H1 (cell line): ENCODE measurements around the gene HTR3B. TPM values are rescaled to one million over a fixed set of nuclear protein-coding genes. Genes with fewer than 3 reads are reported as not detected.

Source experiments
- CTCF ChIA-PET: fragments of 300-600 bp; sonication (Branson Sonifier 250); formaldehyde crosslinking; loops from one replicate; lab custom pipeline; 2021; ENCODE audit not compliant: partially characterized antibody; lab: Charles Lee
- POLR2A ChIA-PET: fragments of 300-600 bp; sonication (Branson Sonifier 250); formaldehyde crosslinking; loops from one replicate; lab custom pipeline; 2021; ENCODE audit warnings: inconsistent platforms; ENCODE audit not compliant: partially characterized antibody; lab: Charles Lee
- DNase-seq, 2 experiments: peaks; one replicate each; pipeline versions ENCODE4 v3.0.0 to v3.0.0-alpha.2; 2010 to 2022; ENCODE audit warnings: low spot score in 2 of 2, low read depth in 1 of 2, mixed read lengths in 1 of 2
- FAIRE-seq: peaks from 2 replicates; lab custom pipeline; 2011; peaks lifted over from hg19 to GRCh38; lab: Jason Lieb, UNC
- H2AFZ ChIP-seq: 2 replicates; pipeline ENCODE4 v1.8.1; 2012; ENCODE audit warnings: low read length, inconsistent platforms
- H2AK5ac ChIP-seq: 2 replicates; pipeline ENCODE4 v1.6.1; 2013; ENCODE audit warnings: low read depth, low read length
- H2BK120ac ChIP-seq: replicated peaks from 2 replicates; pipeline ENCODE3; 2013; ENCODE audit warnings: low read depth, low read length, inconsistent platforms
- H2BK12ac ChIP-seq: 2 replicates; pipeline ENCODE4 v1.6.1; 2013; ENCODE audit warnings: low read depth, low read length
- H2BK15ac ChIP-seq: 2 replicates; pipeline ENCODE4 v1.6.1; 2013; ENCODE audit warnings: low read length
- H2BK20ac ChIP-seq: 2 replicates; pipeline ENCODE4 v1.6.1; 2013; ENCODE audit warnings: low read length
- H2BK5ac ChIP-seq: 2 replicates; pipeline ENCODE4 v1.6.1; 2013; ENCODE audit warnings: low read depth, low read length
- H3K14ac ChIP-seq: 2 replicates; pipeline ENCODE4 v1.6.1; 2013; ENCODE audit warnings: inconsistent platforms; ENCODE audit not compliant: insufficient read length
- H3K18ac ChIP-seq: 2 replicates; pipeline ENCODE4 v1.6.1; 2013; ENCODE audit warnings: low read length; ENCODE audit errors: extremely low read depth
- H3K23ac ChIP-seq: 2 replicates; pipeline ENCODE4 v1.6.1; 2013; ENCODE audit warnings: inconsistent platforms; ENCODE audit not compliant: insufficient read length
- H3K23me2 ChIP-seq: 2 replicates; pipeline ENCODE4 v1.6.1; 2013; ENCODE audit warnings: low read depth, low read length
- H3K27ac ChIP-seq: 2 replicates; pipeline ENCODE4 v1.6.1; 2011; ENCODE audit warnings: low read depth, low read length, inconsistent platforms
- H3K27me3 ChIP-seq, 4 experiments: replicated peaks in 1 of 4; 1 replicate in 1 of 4; 2 replicates in 3 of 4; pipeline versions ENCODE4 v1.6.1 to v1.8.1; 2011 to 2013; ENCODE audit warnings: low read length in 3 of 4, mild to moderate bottlenecking in 3 of 4, inconsistent platforms in 2 of 4, mixed read lengths in 2 of 4, moderate library complexity in 1 of 4; ENCODE audit not compliant: control insufficient read depth in 3 of 4, insufficient read depth in 3 of 4; ENCODE audit errors: extremely low read depth in 1 of 4
- H3K36me3 ChIP-seq, 4 experiments: 2 replicates each; pipeline versions ENCODE4 v1.6.1 to v1.8.1; 2011 to 2013; ENCODE audit warnings: mild to moderate bottlenecking in 4 of 4, low read length in 3 of 4, moderate library complexity in 2 of 4, control low read depth in 1 of 4, inconsistent platforms in 1 of 4; ENCODE audit not compliant: insufficient read depth in 4 of 4, control insufficient read depth in 2 of 4
- H3K4ac ChIP-seq: replicated peaks from 2 replicates; pipeline ENCODE3; 2013; ENCODE audit warnings: low read length, low read depth, mixed read lengths, inconsistent platforms; ENCODE audit not compliant: insufficient read length
- H3K4me1 ChIP-seq, 4 experiments: replicated peaks in 1 of 4; 1 replicate in 1 of 4; 2 replicates in 3 of 4; pipeline versions ENCODE4 v1.6.1 to v1.8.1; 2011 to 2013; ENCODE audit warnings: low read length in 3 of 4, inconsistent platforms in 2 of 4, mixed read lengths in 1 of 4; ENCODE audit not compliant: insufficient read depth in 4 of 4, control insufficient read depth in 3 of 4
- H3K4me2 ChIP-seq, 2 experiments: 2 replicates each; pipeline versions ENCODE4 v1.6.1 to v1.8.1; 2011 to 2013; ENCODE audit warnings: low read depth in 2 of 2, low read length in 2 of 2, control low read depth in 1 of 2, inconsistent platforms in 1 of 2, mild to moderate bottlenecking in 1 of 2; ENCODE audit not compliant: insufficient read depth in 1 of 2
- H3K4me3 ChIP-seq, 4 experiments: fragments of 200-600, 300-600 bp in 1 of 4; sonication (generic), shearing (Covaris generic), sonication (Bioruptor Twin) in 1 of 4; 2 replicates each; pipeline versions ENCODE4 v1.5.1 to v1.8.1; 2011 to 2016; ENCODE audit warnings: low read length in 4 of 4, low read depth in 3 of 4, control low read depth in 2 of 4, inconsistent platforms in 2 of 4, mild to moderate bottlenecking in 2 of 4, mixed read lengths in 1 of 4, moderate library complexity in 1 of 4; ENCODE audit not compliant: insufficient read depth in 2 of 4; ENCODE audit errors: extremely low read depth in 1 of 4
- H3K56ac ChIP-seq: replicated peaks from 2 replicates; pipeline ENCODE3; 2013; ENCODE audit warnings: low read depth, mild to moderate bottlenecking, mixed read lengths, low read length, inconsistent platforms; ENCODE audit not compliant: insufficient read length
- H3K79me1 ChIP-seq: 2 replicates; pipeline ENCODE4 v1.6.1; 2013; ENCODE audit warnings: low read depth, low read length, control low read depth
- H3K79me2 ChIP-seq, 2 experiments: 2 replicates each; pipeline versions ENCODE4 v1.6.1 to v1.8.1; 2012 to 2013; ENCODE audit warnings: low read length in 2 of 2, mild to moderate bottlenecking in 2 of 2, inconsistent platforms in 1 of 2; ENCODE audit not compliant: insufficient read depth in 2 of 2, control insufficient read depth in 1 of 2
- H3K9ac ChIP-seq, 4 experiments: replicated peaks in 1 of 4; 1 replicate in 1 of 4; 2 replicates in 3 of 4; pipeline versions ENCODE4 v1.6.1 to v1.8.1; 2011 to 2013; ENCODE audit warnings: low read depth in 3 of 4, low read length in 3 of 4, control low read depth in 2 of 4, mild to moderate bottlenecking in 2 of 4, moderate library complexity in 2 of 4, inconsistent platforms in 1 of 4; ENCODE audit errors: extremely low read depth in 1 of 4
- H3K9me3 ChIP-seq, 2 experiments: 2 replicates each; pipeline versions ENCODE4 v1.6.1 to v1.8.1; 2012 to 2013; ENCODE audit warnings: mild to moderate bottlenecking in 2 of 2, moderate library complexity in 2 of 2, control low read depth in 1 of 2, inconsistent platforms in 1 of 2, low read depth in 1 of 2, low read length in 1 of 2, mixed read lengths in 1 of 2; ENCODE audit not compliant: insufficient read depth in 2 of 2
- H4K20me1 ChIP-seq, 2 experiments: replicated peaks in 1 of 2; 2 replicates each; pipeline versions ENCODE3 to v1.8.1; 2011 to 2013; ENCODE audit warnings: inconsistent platforms in 2 of 2, low read length in 2 of 2, mild to moderate bottlenecking in 1 of 2; ENCODE audit not compliant: insufficient read depth in 2 of 2, control insufficient read depth in 1 of 2
- H4K5ac ChIP-seq: 2 replicates; pipeline ENCODE4 v1.6.1; 2013; ENCODE audit warnings: low read length, low read depth, mixed read lengths, inconsistent platforms; ENCODE audit not compliant: insufficient read length
- H4K8ac ChIP-seq: 2 replicates; pipeline ENCODE4 v1.8.0; 2013; ENCODE audit warnings: mild to moderate bottlenecking, moderate library complexity, low read length, inconsistent platforms; ENCODE audit not compliant: insufficient read depth; ENCODE audit errors: extremely low read depth
- H4K91ac ChIP-seq: replicated peaks from 2 replicates; pipeline ENCODE3; 2013; ENCODE audit warnings: low read length, mixed read lengths, inconsistent platforms; ENCODE audit not compliant: insufficient read length
- ATF3 ChIP-seq: IDR thresholded peaks from 2 replicates; pipeline ENCODE4 v1.6.1; 2011; ENCODE audit warnings: low read depth, mild to moderate bottlenecking, low read length; ENCODE audit not compliant: insufficient read depth
- CHD2 ChIP-seq: IDR thresholded peaks from 2 replicates; pipeline ENCODE4 v1.6.1; 2012; ENCODE audit warnings: low read length, improper control_type of control experiment
- CTCF ChIP-seq, 3 experiments: IDR thresholded peaks; 1 replicate in 2 of 3; 2 replicates in 1 of 3; pipeline versions ENCODE4 v1.5.1 to v1.6.1; 2011; ENCODE audit warnings: low read length in 3 of 3, mild to moderate bottlenecking in 3 of 3, inconsistent platforms in 2 of 3, low read depth in 1 of 3, moderate library complexity in 1 of 3; ENCODE audit not compliant: insufficient read depth in 1 of 3; ENCODE audit errors: control extremely low read depth in 1 of 3
- GTF2F1 ChIP-seq: IDR thresholded peaks from 2 replicates; pipeline ENCODE4 v1.6.1; 2012; ENCODE audit warnings: low read depth, low read length, improper control_type of control experiment, borderline replicate concordance
- JUND ChIP-seq: IDR thresholded peaks from 2 replicates; pipeline ENCODE4 v1.6.1; 2011; ENCODE audit warnings: mild to moderate bottlenecking, improper control_type of control experiment, low read length
- MAFK ChIP-seq: IDR thresholded peaks from 2 replicates; pipeline ENCODE4 v1.6.1; 2012; ENCODE audit warnings: low read depth, mild to moderate bottlenecking, improper control_type of control experiment, low read length
- SAP30 ChIP-seq: fragments of 300-600 bp; sonication (generic); IDR thresholded peaks from 2 replicates; pipeline ENCODE4 v1.7.1; 2012; ENCODE audit warnings: low read length, moderate library complexity, mild to moderate bottlenecking, inconsistent platforms; ENCODE audit not compliant: insufficient read depth, insufficient replicate concordance
- USF2 ChIP-seq: IDR thresholded peaks from 2 replicates; pipeline ENCODE4 v1.6.1; 2011; ENCODE audit warnings: low read length, improper control_type of control experiment
- WGBS, 2 experiments: shearing (Covaris generic) in 1 of 2; methylation state at CpG; one replicate each; pipeline versions ENCODE4 v1.1.6 to v1.1.7; 2013 to 2015; ENCODE audit warnings: low lambda C conversion rate in 2 of 2, mixed read lengths in 2 of 2, inconsistent platforms in 1 of 2, low coverage in 1 of 2, missing lambda C conversion rate in 1 of 2; ENCODE audit not compliant: insufficient replicate concordance in 2 of 2, insufficient coverage in 1 of 2, insufficient read length in 1 of 2; ENCODE audit errors: extremely low coverage in 1 of 2, missing lambda C conversion rate in 1 of 2; 5-methylcytosine and 5-hydroxymethylcytosine counted together
- polyA plus RNA-seq, 7 experiments: library from polyadenylated mRNA; depleted of rRNA in 3 of 7; stranded (reverse) in 5 of 7; unstranded in 2 of 7; fragments of >200 nt in 5 of 7; fragments of 200-250 nt in 2 of 7; gene quantifications; 1 replicate in 5 of 7; 2 replicates in 1 of 7; 4 replicates in 1 of 7; pipeline versions ENCODE4 v1.2.1 to v1.2.3, GENCODE V29; 2011 to 2013; ENCODE audit warnings: missing spikeins in 2 of 7, mixed read lengths in 2 of 7
- total RNA-seq: library from RNA; stranded (reverse); fragmentation: NEBNext Ultra II Directional; extraction: Animal tissue kit (Norgen Biotek cat#: 25700); gene quantifications from 2 replicates; pipeline ENCODE4 v1.2.1, GENCODE V29; 2021

Gene HTR3B
- total and polyA plus RNA-seq, 2 of the 8 experiments (the other 6 are each of a cell fraction or from before 2014, with no cell fraction given), result not detected

DNA sequence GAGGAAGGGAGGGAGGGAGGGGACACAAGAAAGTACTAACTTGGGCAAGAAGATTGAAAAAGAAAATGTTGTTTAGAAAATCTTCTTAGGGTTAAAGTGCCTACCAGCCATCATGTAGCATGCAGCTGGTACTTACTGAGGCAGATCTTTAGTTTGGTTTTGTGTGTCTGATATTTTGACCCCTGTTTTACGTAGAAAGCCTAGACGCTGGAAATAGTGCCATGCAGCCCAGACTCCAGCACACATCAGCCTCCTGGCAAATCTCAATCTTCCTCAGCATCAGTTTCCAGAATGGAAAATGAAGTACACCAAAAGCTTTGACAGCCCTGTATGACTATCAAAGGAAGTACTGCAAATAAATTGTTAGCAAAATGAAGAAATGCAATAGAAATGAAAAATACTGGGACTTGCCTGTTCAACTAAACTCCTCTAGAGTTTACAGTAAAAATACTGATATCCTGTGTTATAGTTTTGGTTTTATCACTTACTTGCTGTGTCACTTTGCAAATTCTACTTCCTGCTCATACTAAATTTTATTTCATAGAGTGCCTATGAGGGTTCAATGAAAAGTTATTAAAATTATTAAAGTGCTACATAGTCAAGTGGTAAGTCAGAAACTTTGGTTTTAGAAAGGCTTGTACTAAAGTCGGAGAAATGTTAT lies 36.6 kb upstream of the HTR3B start:
- no peak overlapping the region for H4K91ac ChIP-seq
- peaks cover 8% of the 10 kb centered on the region; the same call in 1 of the 2 replicates for H3K79me1 ChIP-seq
- H2BK12ac ChIP-seq, result no peak overlapping the region
- peaks cover 20 to 94% of the 10 kb centered on the region in 2 experiments for H3K79me2 ChIP-seq
- peaks cover 2 to 52% (median 6%) of the 10 kb centered on the region in 4 experiments; a peak in 5 of 8 replicates for H3K36me3 ChIP-seq
- H4K20me1 ChIP-seq, result peaks cover 2 to 4% of the 10 kb centered on the region in 2 experiments
- no peak overlapping the region for H3K14ac ChIP-seq
- H4K5ac ChIP-seq, result no peak overlapping the region
- ChIA-PET POLR2A (interaction anchor here (0.6 to 4.7 kb wide), 4 partner anchors 14 to 68 kb away, joined by 3 to 16 read pairs (median 3); no protein-coding TSS in a partner anchor), CTCF (interaction anchor here (1.5 kb wide), 1 partner anchor 13 kb away, joined by 3 read pairs; no protein-coding TSS in a partner anchor)
- H3K23me2 ChIP-seq, result no peaks in the 10 kb centered on the region
- H2BK120ac ChIP-seq, result no peak overlapping the region
- no peak for FAIRE-seq
- H2AK5ac ChIP-seq, result no peak overlapping the region
- no peak overlapping the region for H3K23ac ChIP-seq
- no peak overlapping the region for H3K56ac ChIP-seq
- H3K4ac ChIP-seq, result no peak overlapping the region
- H3K4me1 ChIP-seq, result peaks cover 0 to 12% (median 2%) of the 10 kb centered on the region in 4 experiments; a peak in 2 of 7 replicates
- no peak for DNase-seq
- H3K27me3 ChIP-seq, result no peaks in the 10 kb centered on the region
- 87% methylated on average over 3 of the region's 3 CpGs; no CpG with 5 or more reads in 1 of the 2 experiments for WGBS, 2 experiments
- no peak overlapping the region for H3K18ac ChIP-seq
- H3K9me3 ChIP-seq, result no peaks in the 10 kb centered on the region
- H3K4me3 ChIP-seq, result no peak overlapping the region
- no peak overlapping the region for H2AFZ ChIP-seq
- H3K4me2 ChIP-seq, result no peak overlapping the region
- no peak overlapping the region for H3K27ac ChIP-seq
- H2BK5ac ChIP-seq, result no peak overlapping the region
- H3K9ac ChIP-seq, result no peak overlapping the region
- H2BK15ac ChIP-seq, result no peak overlapping the region
- H4K8ac ChIP-seq, result no peak overlapping the region
- TF ChIP-seq SAP30 (no peak), GTF2F1 (no peak), MAFK (no peak), USF2 (no peak), JUND (no peak), CTCF (IDR thresholded peaks at IDR 0.05; ENCODE audit: control extremely low read depth in 1 of 3, insufficient read depth in 1 of 3, low read depth in 1 of 3, low read length in 3 of 3) (no peak), ATF3 (no peak), CHD2 (no peak)
- H2BK20ac ChIP-seq, result no peak overlapping the region
